PC-9 (cell line): ENCODE data around the gene CLASP1.
"Not testable (repeated sequence)": the region's sequence is repeated elsewhere in the genome, so short reads cannot be mapped to it uniquely, and the experiment has no call there.

Experiments
- CTCF ChIP-seq: fragments of 200-600 bp; sonication (generic); conservative IDR thresholded peaks from 2 replicates; pipeline ENCODE4 v1.6.1; 2017; ENCODE audit warnings: mixed run types, antibody characterized with exemption, mild to moderate bottlenecking, moderate library complexity
- EZH2 ChIP-seq: fragments of 200-600 bp; sonication (generic); IDR thresholded peaks from 2 replicates; pipeline ENCODE4 v1.8.0; 2017; ENCODE audit warnings: antibody characterized with exemption, low read depth

GRCh38 chr2:121610487-121610874, 38.8 kb downstream of the CLASP1 start:
- not testable (repeated sequence) for TF ChIP-seq CTCF, EZH2
